PFSK-1 (cell line): Measurements from ENCODE around the gene CSRP2.

Experiments used
- POLR2AphosphoS5 ChIP-seq: IDR thresholded peaks from 2 replicates; pipeline ENCODE4 v1.6.1; 2012; ENCODE audit warnings: low read depth, mild to moderate bottlenecking, control low read depth, low read length, moderate library complexity
- SIN3A ChIP-seq: IDR thresholded peaks from 2 replicates; pipeline ENCODE4 v1.6.1; 2012; ENCODE audit warnings: mild to moderate bottlenecking, low read length, moderate library complexity, borderline replicate concordance; ENCODE audit not compliant: insufficient read depth
- TAF1 ChIP-seq: IDR thresholded peaks from 2 replicates; pipeline ENCODE4 v1.6.1; 2012; ENCODE audit warnings: low read length, control low read depth, borderline replicate concordance; ENCODE audit not compliant: insufficient read depth
- TF ChIP-seq, protein P1 (sequence below), 2 experiments: IDR thresholded peaks; 2 replicates each; pipeline versions ENCODE4 v1.6.1 to v1.8.0; 2011 to 2012; ENCODE audit warnings: low read depth in 2 of 2, low read length in 2 of 2, control low read depth in 1 of 2, inconsistent platforms in 1 of 2, mild to moderate bottlenecking in 1 of 2, moderate library complexity in 1 of 2; ENCODE audit not compliant: insufficient read depth in 1 of 2

DNA sequence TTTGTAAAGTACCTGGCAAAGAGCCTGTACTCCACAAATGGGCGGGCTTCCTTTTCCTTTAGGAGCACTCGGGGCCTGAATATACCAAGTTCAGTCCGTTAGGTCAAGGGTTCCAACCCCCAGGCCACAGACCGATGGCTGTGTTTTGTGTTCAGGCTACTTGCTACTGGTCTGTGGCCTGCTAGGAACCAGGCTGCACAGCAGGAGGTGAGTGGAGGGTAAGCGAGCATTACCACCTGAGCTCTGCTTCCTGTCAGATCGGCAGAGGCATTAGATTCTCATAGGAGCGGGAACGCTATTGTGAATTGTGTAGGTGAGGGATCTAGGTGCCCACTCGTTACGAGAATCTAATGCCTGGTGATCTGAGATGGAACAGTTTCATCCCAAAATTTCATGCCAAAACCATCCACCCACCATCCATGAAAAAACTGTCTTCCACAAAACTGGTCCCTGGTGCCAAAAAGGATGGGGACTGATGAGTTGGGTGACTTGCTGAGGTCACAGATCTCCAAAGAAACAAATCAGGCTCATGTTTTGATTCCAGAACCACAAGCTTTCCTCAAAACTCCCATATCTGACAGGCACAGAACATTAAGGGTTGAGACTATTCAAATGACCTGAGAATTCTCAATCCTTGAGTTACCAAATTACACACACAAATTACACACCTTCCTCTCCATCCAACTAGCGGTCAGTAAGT, 4.2 kb downstream of the CSRP2 start:
- no peak for TF ChIP-seq TAF1
- TF ChIP-seq, protein P1, sequence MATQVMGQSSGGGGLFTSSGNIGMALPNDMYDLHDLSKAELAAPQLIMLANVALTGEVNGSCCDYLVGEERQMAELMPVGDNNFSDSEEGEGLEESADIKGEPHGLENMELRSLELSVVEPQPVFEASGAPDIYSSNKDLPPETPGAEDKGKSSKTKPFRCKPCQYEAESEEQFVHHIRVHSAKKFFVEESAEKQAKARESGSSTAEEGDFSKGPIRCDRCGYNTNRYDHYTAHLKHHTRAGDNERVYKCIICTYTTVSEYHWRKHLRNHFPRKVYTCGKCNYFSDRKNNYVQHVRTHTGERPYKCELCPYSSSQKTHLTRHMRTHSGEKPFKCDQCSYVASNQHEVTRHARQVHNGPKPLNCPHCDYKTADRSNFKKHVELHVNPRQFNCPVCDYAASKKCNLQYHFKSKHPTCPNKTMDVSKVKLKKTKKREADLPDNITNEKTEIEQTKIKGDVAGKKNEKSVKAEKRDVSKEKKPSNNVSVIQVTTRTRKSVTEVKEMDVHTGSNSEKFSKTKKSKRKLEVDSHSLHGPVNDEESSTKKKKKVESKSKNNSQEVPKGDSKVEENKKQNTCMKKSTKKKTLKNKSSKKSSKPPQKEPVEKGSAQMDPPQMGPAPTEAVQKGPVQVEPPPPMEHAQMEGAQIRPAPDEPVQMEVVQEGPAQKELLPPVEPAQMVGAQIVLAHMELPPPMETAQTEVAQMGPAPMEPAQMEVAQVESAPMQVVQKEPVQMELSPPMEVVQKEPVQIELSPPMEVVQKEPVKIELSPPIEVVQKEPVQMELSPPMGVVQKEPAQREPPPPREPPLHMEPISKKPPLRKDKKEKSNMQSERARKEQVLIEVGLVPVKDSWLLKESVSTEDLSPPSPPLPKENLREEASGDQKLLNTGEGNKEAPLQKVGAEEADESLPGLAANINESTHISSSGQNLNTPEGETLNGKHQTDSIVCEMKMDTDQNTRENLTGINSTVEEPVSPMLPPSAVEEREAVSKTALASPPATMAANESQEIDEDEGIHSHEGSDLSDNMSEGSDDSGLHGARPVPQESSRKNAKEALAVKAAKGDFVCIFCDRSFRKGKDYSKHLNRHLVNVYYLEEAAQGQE (IDR thresholded peaks at IDR 0.05; ENCODE audit: insufficient read depth in 1 of 2, low read depth in 2 of 2, low read length in 2 of 2): no peak
- no peak for TF ChIP-seq SIN3A
- TF ChIP-seq POLR2AphosphoS5: no peak
